Activated B cell treated with CpG ODN at 0.5 μM for 24 hours (primary cell): ENCODE data around the gene SYTL1. TPM values are rescaled to one million over a fixed set of nuclear protein-coding genes. Genes with fewer than 3 reads are reported as not detected.

Experiments
- ATAC-seq: fragments of 200-7000 bp; cut with Tn5 transposase; one replicate; pipeline ENCODE4 v1.10.0; 2021; ENCODE audit warnings: low read depth, mild to moderate bottlenecking, moderate library complexity
- CTCF ChIA-PET: fragments of 350-600 bp; sonication (Branson Sonifier 250); formaldehyde crosslinking; loops from one replicate; lab custom pipeline; 2021; ENCODE audit warnings: antibody characterized with exemption; lab: Charles Lee
- POLR2A ChIA-PET: fragments of 350-600 bp; sonication (Branson Sonifier 250); formaldehyde crosslinking; loops from one replicate; lab custom pipeline; 2021; ENCODE audit warnings: antibody characterized with exemption; lab: Charles Lee
- DNase-seq: peaks from one replicate; pipeline ENCODE4 v3.0.0; 2022
- H3K27ac Mint-ChIP-seq: one replicate; pipeline ENCODE4 v1.8.0; 2020; ENCODE audit warnings: mixed read lengths
- H3K27me3 Mint-ChIP-seq: one replicate; pipeline ENCODE4 v1.8.0; 2021; ENCODE audit warnings: mixed read lengths
- H3K36me3 Mint-ChIP-seq: one replicate; pipeline ENCODE4 v1.8.0; 2021; ENCODE audit warnings: low read depth, mixed read lengths
- H3K4me1 Mint-ChIP-seq: one replicate; pipeline ENCODE4 v1.8.0; 2021; ENCODE audit warnings: mixed read lengths
- H3K4me3 Mint-ChIP-seq: one replicate; pipeline ENCODE4 v1.8.0; 2020; ENCODE audit warnings: mild to moderate bottlenecking, mixed read lengths
- H3K9me3 Mint-ChIP-seq: one replicate; pipeline ENCODE4 v1.8.0; 2020; ENCODE audit warnings: mixed read lengths
- intact Hi-C: fragments of 100-400 bp; cut with micrococcal nuclease; formaldehyde crosslinking; loops from one replicate; pipeline ENCODE4 v1.15.1; 2024
- total RNA-seq: library from RNA; stranded (reverse); gene quantifications from 2 replicates; pipeline ENCODE4 v1.2.3, GENCODE V29; 2022
- TF ChIP-seq, protein P1 (sequence below): fragments of 200-600 bp; IDR thresholded peaks from one replicate; pipeline ENCODE4 v1.8.0; 2022; ENCODE audit warnings: antibody characterized with exemption, mild to moderate bottlenecking

SYTL1 gene
- total RNA-seq, 1 donor from 2014 or later: 76.0 TPM

DNA sequence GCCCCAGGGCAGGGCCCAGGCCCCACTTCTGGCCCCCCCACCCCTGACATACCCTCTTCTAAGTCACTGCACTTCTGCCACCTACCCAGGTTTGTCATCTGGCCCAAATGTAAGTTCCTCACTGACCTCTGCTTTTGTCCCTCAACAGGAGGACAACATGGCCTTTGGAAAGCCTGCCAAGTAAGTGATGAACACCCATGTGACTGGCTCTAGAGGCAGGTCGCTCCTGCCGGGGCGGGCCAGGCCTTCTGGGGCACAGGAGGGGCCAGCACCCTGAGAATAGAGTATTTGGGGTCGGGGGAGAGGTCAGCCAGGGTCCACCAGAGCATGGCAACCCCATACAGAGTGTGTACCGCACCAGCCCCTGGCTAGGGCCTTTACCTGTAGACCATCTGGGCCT lies 9.9 kb upstream of the SYTL1 start:
- ATAC-seq (no peak), DNase-seq (no peak)
- Mint-ChIP-seq H3K4me1 (peaks cover 37% of the 10 kb centered on the region), H3K36me3 (peaks cover 85% of the 10 kb centered on the region), H3K4me3 (no peak overlapping the region), H3K27ac (no peak overlapping the region), H3K27me3 (no peaks in the 10 kb centered on the region), H3K9me3 (no peaks in the 10 kb centered on the region)
- intact Hi-C loops: loop anchor here (1.0 to 2.0 kb wide), 4 partner anchors 25 to 274 kb away; no protein-coding TSS in a partner anchor
- TF ChIP-seq, protein P1, sequence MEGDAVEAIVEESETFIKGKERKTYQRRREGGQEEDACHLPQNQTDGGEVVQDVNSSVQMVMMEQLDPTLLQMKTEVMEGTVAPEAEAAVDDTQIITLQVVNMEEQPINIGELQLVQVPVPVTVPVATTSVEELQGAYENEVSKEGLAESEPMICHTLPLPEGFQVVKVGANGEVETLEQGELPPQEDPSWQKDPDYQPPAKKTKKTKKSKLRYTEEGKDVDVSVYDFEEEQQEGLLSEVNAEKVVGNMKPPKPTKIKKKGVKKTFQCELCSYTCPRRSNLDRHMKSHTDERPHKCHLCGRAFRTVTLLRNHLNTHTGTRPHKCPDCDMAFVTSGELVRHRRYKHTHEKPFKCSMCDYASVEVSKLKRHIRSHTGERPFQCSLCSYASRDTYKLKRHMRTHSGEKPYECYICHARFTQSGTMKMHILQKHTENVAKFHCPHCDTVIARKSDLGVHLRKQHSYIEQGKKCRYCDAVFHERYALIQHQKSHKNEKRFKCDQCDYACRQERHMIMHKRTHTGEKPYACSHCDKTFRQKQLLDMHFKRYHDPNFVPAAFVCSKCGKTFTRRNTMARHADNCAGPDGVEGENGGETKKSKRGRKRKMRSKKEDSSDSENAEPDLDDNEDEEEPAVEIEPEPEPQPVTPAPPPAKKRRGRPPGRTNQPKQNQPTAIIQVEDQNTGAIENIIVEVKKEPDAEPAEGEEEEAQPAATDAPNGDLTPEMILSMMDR: no peak
- POLR2A ChIA-PET: interaction anchor here (1.2 to 1.7 kb wide), 4 partner anchors 9 to 25 kb away, joined by 4 to 15 read pairs (median 7); partner anchors contain the start of genes SYTL1 and TMEM222
- CTCF ChIA-PET: interaction anchor here (1.0 to 3.7 kb wide), 18 partner anchors 9 to 272 kb away, joined by 3 to 27 read pairs (median 9); partner anchors contain the start of genes AHDC1, GPR3, MAP3K6 and SYTL1

DNA sequence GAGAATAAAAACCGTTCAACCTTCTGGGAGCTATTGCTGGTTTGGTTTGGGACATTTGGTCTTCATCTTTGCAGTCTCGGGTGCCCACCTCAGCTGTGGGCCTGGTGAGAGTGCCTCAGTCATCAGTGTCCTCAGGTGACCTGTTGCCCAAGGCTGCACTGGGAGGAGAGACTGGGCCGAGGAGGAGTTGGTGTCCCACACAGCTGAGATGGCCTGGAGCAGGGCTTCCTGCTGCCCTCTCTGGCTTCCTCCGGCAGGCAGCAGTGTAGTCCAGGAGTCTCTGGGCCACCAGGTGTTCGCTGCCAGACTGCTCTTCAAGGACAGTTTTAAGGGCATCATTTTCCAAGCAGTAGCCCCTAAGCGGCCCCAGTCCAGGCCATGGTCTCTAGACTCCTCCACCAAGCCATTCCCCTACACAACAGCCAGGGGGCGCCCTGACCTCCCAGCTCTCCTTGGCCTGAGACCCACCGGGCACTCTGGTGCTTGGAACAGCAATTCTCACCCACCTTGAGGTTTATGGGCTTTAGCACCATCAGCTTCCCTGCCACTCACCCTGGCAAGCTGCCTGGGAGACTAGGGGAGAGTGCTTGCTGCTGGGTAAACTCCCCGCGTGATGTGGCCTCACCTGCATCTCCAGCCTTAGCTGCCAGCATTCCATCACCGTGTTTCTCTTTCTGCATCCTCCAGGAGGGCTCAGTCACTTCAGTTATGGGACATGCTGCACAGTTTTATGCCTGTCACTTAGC lies 9.1 kb upstream of the SYTL1 start:
- TF ChIP-seq, protein P1: no peak
- Mint-ChIP-seq H3K9me3 (no peaks in the 10 kb centered on the region), H3K27me3 (no peaks in the 10 kb centered on the region)

DNA sequence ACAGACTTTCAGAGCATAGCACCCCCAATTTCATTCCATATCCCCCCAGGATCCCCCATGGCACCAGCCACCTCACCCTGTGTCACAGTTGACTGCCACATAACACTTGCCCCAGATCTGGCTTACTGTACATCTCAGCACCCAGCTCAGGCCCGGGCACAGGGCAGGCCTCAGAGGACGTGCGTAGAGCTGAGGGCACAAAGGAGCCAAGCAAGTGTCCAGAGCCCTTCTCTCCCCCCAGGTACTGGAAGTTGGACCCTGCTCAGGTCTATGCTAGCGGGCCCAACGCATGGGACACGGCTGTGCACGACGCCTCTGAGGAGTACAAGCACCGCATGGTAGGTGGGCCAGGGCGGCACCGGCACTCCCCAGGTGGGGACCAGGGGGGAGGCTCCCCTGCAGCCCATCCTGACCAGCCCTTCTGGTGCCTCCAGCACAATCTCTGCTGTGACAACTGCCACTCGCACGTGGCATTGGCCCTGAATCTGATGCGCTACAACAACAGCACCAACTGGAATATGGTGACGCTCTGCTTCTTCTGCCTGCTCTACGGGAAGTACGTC lies 8.0 kb upstream of the SYTL1 start:
- DNase-seq (no peak), ATAC-seq (no peak)
- TF ChIP-seq, protein P1: no peak
- POLR2A ChIA-PET: interaction anchor here (0.9 to 1.7 kb wide), 3 partner anchors 20 to 23 kb away, joined by 3 to 8 read pairs (median 6); no protein-coding TSS in a partner anchor
- Mint-ChIP-seq H3K27me3 (no peaks in the 10 kb centered on the region), H3K27ac (no peak overlapping the region), H3K4me1 (peaks cover 30% of the 10 kb centered on the region), H3K36me3 (peaks cover 79% of the 10 kb centered on the region), H3K9me3 (no peaks in the 10 kb centered on the region), H3K4me3 (no peak overlapping the region)
- CTCF ChIA-PET: interaction anchor here (0.8 to 3.7 kb wide), 9 partner anchors 9 to 329 kb away, joined by 5 to 27 read pairs (median 9); partner anchors contain the start of genes AHDC1 and SYTL1
- intact Hi-C loops: loop anchor here (2.0 kb wide), 1 partner anchor 23 kb away; no protein-coding TSS in a partner anchor

More for the DNA sequence above, 9.1 kb upstream of the SYTL1 start:
- peak; percentile 49 for DNase-seq
- intact Hi-C loops: loop anchor here (1.0 to 2.0 kb wide), 4 partner anchors 24 to 274 kb away; no protein-coding TSS in a partner anchor
- Mint-ChIP-seq H3K4me1 (peaks cover 34% of the 10 kb centered on the region), H3K36me3 (peaks cover 85% of the 10 kb centered on the region), H3K27ac (no peak overlapping the region), H3K4me3 (no peak overlapping the region)
- ATAC-seq: peak; percentile 92
- ChIA-PET POLR2A (interaction anchor here (0.8 to 1.7 kb wide), 5 partner anchors 10 to 63 kb away, joined by 4 to 15 read pairs (median 8); partner anchors contain the start of genes SYTL1 and TMEM222), CTCF (interaction anchor here (0.8 to 3.7 kb wide), 22 partner anchors 9 to 330 kb away, joined by 3 to 27 read pairs (median 6); partner anchors contain the start of genes AHDC1, GPR3, MAP3K6 and SYTL1)

DNA sequence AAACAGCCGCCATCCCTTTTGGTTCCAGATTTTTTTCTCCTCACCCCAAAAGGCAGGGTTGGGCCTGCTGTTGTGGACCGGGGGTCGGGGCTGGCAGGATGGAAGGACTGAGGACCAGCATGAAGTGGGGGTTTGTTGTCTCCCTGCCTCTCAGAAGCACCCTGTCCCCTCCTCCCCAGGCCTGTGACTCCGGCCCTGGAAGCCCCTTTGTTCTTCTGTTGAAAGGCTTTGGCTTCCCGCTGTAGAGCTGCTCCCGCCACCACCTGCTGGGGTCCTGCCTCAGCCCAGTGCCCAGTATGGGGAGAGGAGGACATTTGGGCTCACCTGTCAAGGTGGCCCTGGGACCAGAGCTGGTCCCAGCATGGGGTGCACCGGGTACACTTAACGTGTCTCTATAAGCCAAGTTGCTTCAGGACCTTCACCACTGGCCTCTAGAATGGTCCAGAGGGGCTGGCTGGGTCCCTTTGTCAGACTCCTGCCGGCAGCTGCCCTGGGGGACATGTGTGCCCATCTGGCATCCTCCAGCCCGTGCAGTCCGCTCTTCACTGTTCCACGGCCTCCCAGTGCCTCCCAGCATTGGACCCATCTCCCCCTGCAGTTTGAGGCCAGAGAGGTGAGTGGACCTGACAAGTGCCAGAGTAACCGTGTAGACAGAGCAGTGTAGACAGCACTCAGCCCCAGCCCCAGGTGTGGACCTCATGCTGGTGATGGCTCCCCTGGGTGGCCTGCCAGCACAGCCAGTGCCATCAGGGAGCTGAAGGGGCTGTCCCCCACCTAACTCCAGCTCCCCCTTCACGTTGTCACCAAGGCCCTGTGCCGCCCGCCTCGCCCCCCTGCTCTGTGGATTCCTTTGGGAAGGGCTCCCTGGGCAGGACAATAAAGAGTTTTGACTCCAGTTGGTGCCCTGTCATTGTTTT lies 6.1 kb upstream of the SYTL1 start:
- intact Hi-C loops: no loop called here
- H3K4me1 Mint-ChIP-seq: peaks cover 41% of the 10 kb centered on the region
- ChIA-PET CTCF (interaction anchor here (1.4 kb wide), 1 partner anchor 55 kb away, joined by 4 read pairs; no protein-coding TSS in a partner anchor), POLR2A (interaction anchor here (0.5 to 0.6 kb wide), 2 partner anchors 23 to 61 kb away, joined by 3 to 5 read pairs; no protein-coding TSS in a partner anchor)
- H3K9me3 Mint-ChIP-seq: no peaks in the 10 kb centered on the region
- ATAC-seq (no peak), DNase-seq (no peak)
- no peak overlapping the region for H3K27ac Mint-ChIP-seq
- no peak overlapping the region for H3K4me3 Mint-ChIP-seq
- TF ChIP-seq, protein P1: no peak
- H3K27me3 Mint-ChIP-seq: no peaks in the 10 kb centered on the region
- H3K36me3 Mint-ChIP-seq: peaks cover 65% of the 10 kb centered on the region
